VCaP (cell line): ENCODE data around the gene NEK1.

ENCODE experiments used
- H3K27ac ChIP-seq: fragments of 450-650 bp; 2 replicates; pipeline ENCODE4 v1.5.1; 2017
- TF ChIP-seq, protein P1 (sequence below): fragments of 450-650 bp; conservative IDR thresholded peaks from 2 replicates; pipeline ENCODE4 v1.5.1; 2017; ENCODE audit warnings: mild to moderate bottlenecking, moderate library complexity

NEK1 gene

DNA sequence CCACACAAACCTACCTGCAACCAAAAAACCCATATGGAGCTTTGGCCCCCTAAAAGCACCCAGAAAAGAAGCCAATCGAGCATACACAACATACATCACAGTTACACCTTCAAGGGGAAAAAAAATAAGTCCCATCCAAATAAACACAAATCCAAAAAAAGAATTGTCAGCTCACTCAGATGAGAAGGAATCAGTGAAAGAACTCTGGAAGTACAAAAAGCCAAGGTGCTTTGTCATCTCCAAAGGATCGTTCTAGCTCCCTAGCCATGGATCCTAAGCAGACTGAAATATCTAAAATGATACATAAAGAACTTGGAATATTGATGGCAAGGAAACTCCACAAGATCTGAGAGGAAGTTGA lies 119.2 kb downstream of the NEK1 start:
- TF ChIP-seq, protein P1, sequence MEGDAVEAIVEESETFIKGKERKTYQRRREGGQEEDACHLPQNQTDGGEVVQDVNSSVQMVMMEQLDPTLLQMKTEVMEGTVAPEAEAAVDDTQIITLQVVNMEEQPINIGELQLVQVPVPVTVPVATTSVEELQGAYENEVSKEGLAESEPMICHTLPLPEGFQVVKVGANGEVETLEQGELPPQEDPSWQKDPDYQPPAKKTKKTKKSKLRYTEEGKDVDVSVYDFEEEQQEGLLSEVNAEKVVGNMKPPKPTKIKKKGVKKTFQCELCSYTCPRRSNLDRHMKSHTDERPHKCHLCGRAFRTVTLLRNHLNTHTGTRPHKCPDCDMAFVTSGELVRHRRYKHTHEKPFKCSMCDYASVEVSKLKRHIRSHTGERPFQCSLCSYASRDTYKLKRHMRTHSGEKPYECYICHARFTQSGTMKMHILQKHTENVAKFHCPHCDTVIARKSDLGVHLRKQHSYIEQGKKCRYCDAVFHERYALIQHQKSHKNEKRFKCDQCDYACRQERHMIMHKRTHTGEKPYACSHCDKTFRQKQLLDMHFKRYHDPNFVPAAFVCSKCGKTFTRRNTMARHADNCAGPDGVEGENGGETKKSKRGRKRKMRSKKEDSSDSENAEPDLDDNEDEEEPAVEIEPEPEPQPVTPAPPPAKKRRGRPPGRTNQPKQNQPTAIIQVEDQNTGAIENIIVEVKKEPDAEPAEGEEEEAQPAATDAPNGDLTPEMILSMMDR: peak; percentile 70
- no peak overlapping the region for H3K27ac ChIP-seq

DNA sequence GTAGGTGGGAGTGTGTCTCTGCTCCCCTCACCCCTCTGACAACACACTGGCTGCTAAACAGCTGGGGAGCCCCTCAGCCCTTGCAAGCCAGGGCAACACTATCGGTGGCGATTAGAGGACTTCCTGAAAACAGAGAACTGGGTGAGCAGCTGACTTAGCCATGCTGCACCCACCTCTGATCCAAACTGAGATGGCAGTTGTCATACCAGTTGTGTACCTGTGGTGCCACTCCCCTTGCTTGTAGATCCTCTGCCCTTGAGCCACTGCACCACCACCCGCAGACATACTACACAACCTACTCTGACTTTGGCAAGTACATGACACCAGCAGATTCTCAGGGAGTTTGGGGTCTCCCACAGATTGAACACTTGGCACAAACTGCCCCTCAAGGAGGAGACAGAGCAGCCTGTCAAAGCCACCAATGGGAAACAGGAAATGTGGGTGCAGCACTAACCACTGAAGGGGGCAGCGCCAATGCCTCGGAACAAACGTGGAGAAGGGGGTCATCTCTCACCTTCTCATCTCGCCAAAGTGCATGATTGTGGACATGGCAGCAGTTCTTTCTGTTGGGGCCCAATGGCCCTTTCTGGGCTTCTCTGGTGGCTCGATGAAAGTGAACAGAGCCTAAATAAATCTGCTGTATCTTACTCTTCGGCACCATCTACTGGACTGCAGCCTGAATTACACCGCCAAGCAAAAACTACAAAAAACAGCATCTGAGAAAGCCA lies 119.8 kb downstream of the NEK1 start:
- TF ChIP-seq, protein P1: peak; percentile 93
- no peak overlapping the region for H3K27ac ChIP-seq

DNA sequence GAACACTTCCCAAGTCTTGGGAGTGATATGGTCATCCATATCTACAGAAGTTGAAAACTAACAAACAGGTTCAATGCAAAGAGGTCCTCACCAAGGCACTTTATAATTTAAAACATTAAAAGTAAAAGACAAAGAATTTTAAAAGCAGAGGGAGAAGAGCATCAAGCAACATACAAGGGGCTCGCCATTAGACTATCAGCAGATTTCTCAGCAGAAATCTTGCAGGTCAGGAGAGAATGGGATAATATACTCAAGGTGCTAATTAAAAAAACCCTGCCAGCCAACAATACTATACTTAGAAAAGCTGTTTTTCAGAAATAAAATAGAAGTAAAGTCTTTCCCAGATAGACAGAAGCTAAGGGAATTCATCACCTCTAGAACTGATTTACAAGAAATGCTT lies 121.2 kb downstream of the NEK1 start:
- TF ChIP-seq, protein P1: no peak

DNA sequence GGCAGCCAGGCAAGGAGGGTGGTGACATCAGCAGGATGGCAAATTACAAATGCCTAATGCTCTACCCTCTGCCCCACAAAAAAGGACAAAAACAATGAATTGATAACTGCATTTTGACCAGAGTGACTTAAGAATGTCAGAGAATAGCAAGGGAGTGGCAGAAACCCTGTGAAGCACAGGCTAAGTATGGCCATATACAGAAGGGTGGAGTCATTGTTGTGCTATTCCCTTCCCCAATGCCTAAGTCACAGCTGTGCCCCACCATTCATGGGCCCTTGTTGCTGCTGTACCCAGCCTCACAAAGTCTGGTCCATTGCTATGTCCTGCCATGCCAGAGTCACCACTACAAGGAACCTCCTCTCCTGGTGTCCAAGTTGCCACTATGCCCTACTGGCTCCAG lies 123.1 kb downstream of the NEK1 start:
- no peak overlapping the region for H3K27ac ChIP-seq
- TF ChIP-seq, protein P1: no peak

More for the DNA sequence above, 121.2 kb downstream of the NEK1 start:
- no peak overlapping the region for H3K27ac ChIP-seq

DNA sequence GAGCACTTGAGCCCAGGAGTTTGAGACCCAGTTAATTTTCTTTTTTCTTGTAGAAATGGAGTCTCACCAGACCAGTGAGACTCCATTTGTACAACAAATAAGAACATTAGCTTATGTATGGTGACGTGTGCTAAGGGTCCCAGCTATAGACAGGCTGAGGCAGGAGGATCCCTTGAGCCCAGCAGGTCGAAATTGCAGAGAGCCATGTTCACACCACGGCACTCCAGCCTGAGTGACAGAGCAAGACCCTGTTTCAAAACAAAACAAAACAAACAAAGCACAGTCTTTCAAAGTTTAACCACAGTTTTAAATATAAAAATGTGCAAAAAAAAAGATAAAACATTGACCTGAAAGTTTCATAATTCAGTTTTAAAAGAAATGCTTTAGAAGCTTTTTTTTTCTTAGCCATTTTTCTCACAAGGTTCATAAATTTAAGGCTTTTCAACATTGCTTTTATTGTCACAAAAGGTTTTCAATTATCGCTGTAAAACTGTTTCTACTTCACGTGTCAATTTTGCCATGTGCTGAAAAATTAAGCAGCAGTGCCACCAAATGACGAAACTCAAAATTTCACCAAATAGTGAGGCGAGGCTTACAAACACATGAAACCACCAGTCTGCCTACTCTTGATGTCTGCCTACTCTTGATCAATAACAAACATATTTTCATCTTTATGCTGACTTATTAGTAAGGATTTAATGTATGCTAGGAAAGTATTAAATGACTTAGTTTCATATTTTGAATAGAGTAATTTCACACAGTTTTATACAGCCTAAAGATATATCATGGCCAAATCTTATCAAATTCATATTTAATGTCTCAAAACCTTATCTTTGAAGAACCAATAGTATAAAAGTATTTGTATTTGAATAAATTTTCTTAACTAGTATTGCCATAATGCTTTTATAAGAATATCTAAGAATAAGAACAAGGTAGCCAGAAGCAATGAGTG lies 126.3 kb downstream of the NEK1 start:
- TF ChIP-seq, protein P1: peak; percentile 74
- H3K27ac ChIP-seq: peak overlapping the region; percentile 73

DNA sequence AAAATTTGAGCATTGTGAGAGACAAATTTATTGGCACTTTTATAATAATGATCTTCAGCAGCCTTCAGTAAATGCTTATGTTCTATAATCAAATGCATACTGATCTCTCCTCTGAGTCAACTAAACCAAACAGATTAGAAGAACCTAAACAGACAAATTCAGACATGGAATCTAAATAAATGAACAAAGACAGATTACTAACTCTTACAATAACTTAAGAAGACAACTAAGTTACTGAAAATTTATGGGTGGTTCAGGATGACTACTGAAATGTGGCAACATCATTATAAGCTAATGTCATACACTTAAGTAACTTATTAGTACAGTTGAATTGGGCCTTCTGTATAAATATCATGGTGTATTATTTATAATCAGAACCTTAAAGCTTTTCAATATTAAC lies 127.3 kb downstream of the NEK1 start:
- peak overlapping the region; percentile 73 for H3K27ac ChIP-seq
- TF ChIP-seq, protein P1: no peak

DNA sequence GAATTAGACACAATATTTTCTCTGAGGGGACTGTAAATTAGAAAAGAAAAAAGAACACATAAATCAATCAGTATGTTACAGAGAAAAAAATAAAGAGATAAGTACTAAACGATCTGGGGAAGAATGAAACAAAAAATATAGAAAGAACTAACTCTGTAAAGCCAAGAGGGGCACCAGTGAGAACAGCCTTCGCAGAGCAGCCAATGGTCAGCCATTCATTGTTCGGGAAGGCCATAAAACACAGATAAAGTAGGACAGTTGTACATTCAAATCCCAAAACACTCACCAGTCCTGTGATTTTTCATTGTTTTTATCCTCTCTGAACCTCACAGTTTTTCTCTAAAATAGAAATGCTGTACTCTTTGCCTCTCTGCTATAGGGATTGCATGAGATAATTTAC lies 127.9 kb downstream of the NEK1 start:
- TF ChIP-seq, protein P1: peak; percentile 66
- H3K27ac ChIP-seq: peak overlapping the region; percentile 73
